ENCODE data around the gene ACVRL1.

- TF ChIP-seq, protein P1, sequence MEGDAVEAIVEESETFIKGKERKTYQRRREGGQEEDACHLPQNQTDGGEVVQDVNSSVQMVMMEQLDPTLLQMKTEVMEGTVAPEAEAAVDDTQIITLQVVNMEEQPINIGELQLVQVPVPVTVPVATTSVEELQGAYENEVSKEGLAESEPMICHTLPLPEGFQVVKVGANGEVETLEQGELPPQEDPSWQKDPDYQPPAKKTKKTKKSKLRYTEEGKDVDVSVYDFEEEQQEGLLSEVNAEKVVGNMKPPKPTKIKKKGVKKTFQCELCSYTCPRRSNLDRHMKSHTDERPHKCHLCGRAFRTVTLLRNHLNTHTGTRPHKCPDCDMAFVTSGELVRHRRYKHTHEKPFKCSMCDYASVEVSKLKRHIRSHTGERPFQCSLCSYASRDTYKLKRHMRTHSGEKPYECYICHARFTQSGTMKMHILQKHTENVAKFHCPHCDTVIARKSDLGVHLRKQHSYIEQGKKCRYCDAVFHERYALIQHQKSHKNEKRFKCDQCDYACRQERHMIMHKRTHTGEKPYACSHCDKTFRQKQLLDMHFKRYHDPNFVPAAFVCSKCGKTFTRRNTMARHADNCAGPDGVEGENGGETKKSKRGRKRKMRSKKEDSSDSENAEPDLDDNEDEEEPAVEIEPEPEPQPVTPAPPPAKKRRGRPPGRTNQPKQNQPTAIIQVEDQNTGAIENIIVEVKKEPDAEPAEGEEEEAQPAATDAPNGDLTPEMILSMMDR (IDR thresholded peaks at IDR 0.05), result no peak
- no peak for TF ChIP-seq POLR2AphosphoS5 (IDR thresholded peaks at IDR 0.05; ENCODE audit: low read depth, low read length)
Measured at GRCh38 chr12:51925346-51926063, 18.2 kb downstream of the ACVRL1 start.

All from Panc1 (cell line).